ENCODE results near the gene PIP5K1C. TPM values are rescaled to one million over a fixed set of nuclear protein-coding genes. Genes with fewer than 3 reads are reported as not detected.

PIP5K1C gene
- total RNA-seq, 1 donor from 2014 or later: 42.0 TPM

GRCh38 chr19:3642987-3643673 lies 57.1 kb downstream of the PIP5K1C start:
- no peak overlapping the region for H3K4me3 ChIP-seq (ENCODE audit: insufficient read depth, low read depth, low read length)
- Mint-ChIP-seq H3K36me3 (ENCODE audit: low read depth, unreplicated experiment) (peaks cover 7% of the 10 kb centered on the region), H3K4me3 (ENCODE audit: unreplicated experiment) (no peak overlapping the region), H3K27ac (ENCODE audit: unreplicated experiment) (no peak overlapping the region), H3K9me3 (ENCODE audit: unreplicated experiment) (no peaks in the 10 kb centered on the region), H3K27me3 (ENCODE audit: low read depth, unreplicated experiment) (no peaks in the 10 kb centered on the region), H3K4me1 (ENCODE audit: low read depth, unreplicated experiment) (no peaks in the 10 kb centered on the region)
- no peaks in the 10 kb centered on the region for H3K9me3 ChIP-seq (ENCODE audit: insufficient read depth, low read depth, low read length)
- FAIRE-seq (no peak), DNase-seq (ENCODE audit: low read depth) (no peak)
- H3K79me2 ChIP-seq (ENCODE audit: insufficient read depth, low read length): no peaks in the 10 kb centered on the region
- H3K36me3 ChIP-seq (ENCODE audit: insufficient read depth, low read length): peaks cover 7% of the 10 kb centered on the region
- TF ChIP-seq, protein P1, sequence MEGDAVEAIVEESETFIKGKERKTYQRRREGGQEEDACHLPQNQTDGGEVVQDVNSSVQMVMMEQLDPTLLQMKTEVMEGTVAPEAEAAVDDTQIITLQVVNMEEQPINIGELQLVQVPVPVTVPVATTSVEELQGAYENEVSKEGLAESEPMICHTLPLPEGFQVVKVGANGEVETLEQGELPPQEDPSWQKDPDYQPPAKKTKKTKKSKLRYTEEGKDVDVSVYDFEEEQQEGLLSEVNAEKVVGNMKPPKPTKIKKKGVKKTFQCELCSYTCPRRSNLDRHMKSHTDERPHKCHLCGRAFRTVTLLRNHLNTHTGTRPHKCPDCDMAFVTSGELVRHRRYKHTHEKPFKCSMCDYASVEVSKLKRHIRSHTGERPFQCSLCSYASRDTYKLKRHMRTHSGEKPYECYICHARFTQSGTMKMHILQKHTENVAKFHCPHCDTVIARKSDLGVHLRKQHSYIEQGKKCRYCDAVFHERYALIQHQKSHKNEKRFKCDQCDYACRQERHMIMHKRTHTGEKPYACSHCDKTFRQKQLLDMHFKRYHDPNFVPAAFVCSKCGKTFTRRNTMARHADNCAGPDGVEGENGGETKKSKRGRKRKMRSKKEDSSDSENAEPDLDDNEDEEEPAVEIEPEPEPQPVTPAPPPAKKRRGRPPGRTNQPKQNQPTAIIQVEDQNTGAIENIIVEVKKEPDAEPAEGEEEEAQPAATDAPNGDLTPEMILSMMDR (IDR thresholded peaks at IDR 0.05; ENCODE audit: insufficient read depth, low read depth, low read length): no peak
- TF ChIP-seq EZH2 (IDR thresholded peaks at IDR 0.05; ENCODE audit: insufficient read depth, low read length): no peak
- H4K20me1 ChIP-seq (ENCODE audit: insufficient read depth, low read length): peaks cover 3% of the 10 kb centered on the region
- no peaks in the 10 kb centered on the region for H3K27me3 ChIP-seq (ENCODE audit: insufficient read depth, low read length)
- peaks cover 5% of the 10 kb centered on the region for H3K4me1 ChIP-seq (ENCODE audit: insufficient read depth, low read length)
- no peak overlapping the region for H3K27ac ChIP-seq (ENCODE audit: low read depth, low read length)
- no peak overlapping the region for H2AFZ ChIP-seq (ENCODE audit: low read depth, low read length)
- H3K4me2 ChIP-seq (ENCODE audit: low read length): no peak overlapping the region
- no peak overlapping the region for H3K9ac ChIP-seq (ENCODE audit: low read length)

- Histone ChIP-seq H3K27ac (ENCODE audit: low read depth, low read length) (no peak overlapping the region), H3K4me3 (ENCODE audit: insufficient read depth, low read depth, low read length) (no peak overlapping the region), H4K20me1 (ENCODE audit: insufficient read depth, low read length) (peaks cover 3% of the 10 kb centered on the region), H3K9ac (ENCODE audit: low read length) (no peak overlapping the region), H3K79me2 (ENCODE audit: insufficient read depth, low read length) (no peaks in the 10 kb centered on the region), H2AFZ (ENCODE audit: low read depth, low read length) (no peak overlapping the region), H3K4me2 (ENCODE audit: low read length) (no peak overlapping the region), H3K4me1 (ENCODE audit: insufficient read depth, low read length) (peaks cover 5% of the 10 kb centered on the region), H3K36me3 (ENCODE audit: insufficient read depth, low read length) (peaks cover 7% of the 10 kb centered on the region), H3K27me3 (ENCODE audit: insufficient read depth, low read length) (no peaks in the 10 kb centered on the region), H3K9me3 (ENCODE audit: insufficient read depth, low read depth, low read length) (no peaks in the 10 kb centered on the region)
- H3K4me1 Mint-ChIP-seq (ENCODE audit: low read depth, unreplicated experiment): no peaks in the 10 kb centered on the region
- FAIRE-seq (no peak), DNase-seq (ENCODE audit: low read depth) (no peak)
- no peak for TF ChIP-seq EZH2 (IDR thresholded peaks at IDR 0.05; ENCODE audit: insufficient read depth, low read length)
- TF ChIP-seq, protein P1 (IDR thresholded peaks at IDR 0.05; ENCODE audit: insufficient read depth, low read depth, low read length): no peak
- H3K36me3 Mint-ChIP-seq (ENCODE audit: low read depth, unreplicated experiment): peaks cover 7% of the 10 kb centered on the region
- H3K27ac Mint-ChIP-seq (ENCODE audit: unreplicated experiment): no peak overlapping the region
- H3K27me3 Mint-ChIP-seq (ENCODE audit: low read depth, unreplicated experiment): no peaks in the 10 kb centered on the region
- no peak overlapping the region for H3K4me3 Mint-ChIP-seq (ENCODE audit: unreplicated experiment)
- H3K9me3 Mint-ChIP-seq (ENCODE audit: unreplicated experiment): no peaks in the 10 kb centered on the region
Measured at GRCh38 chr19:3642296-3642695, 58.0 kb downstream of the PIP5K1C start.

Data from astrocyte (in vitro differentiated cells and primary cell).